ENCODE measurements around the gene AP5S1. TPM values are rescaled to one million over a fixed set of nuclear protein-coding genes. Genes with fewer than 3 reads are reported as not detected.

AP5S1 gene
- polyA plus RNA-seq, 2 donors, result 4.6 to 7.9 TPM

DNA sequence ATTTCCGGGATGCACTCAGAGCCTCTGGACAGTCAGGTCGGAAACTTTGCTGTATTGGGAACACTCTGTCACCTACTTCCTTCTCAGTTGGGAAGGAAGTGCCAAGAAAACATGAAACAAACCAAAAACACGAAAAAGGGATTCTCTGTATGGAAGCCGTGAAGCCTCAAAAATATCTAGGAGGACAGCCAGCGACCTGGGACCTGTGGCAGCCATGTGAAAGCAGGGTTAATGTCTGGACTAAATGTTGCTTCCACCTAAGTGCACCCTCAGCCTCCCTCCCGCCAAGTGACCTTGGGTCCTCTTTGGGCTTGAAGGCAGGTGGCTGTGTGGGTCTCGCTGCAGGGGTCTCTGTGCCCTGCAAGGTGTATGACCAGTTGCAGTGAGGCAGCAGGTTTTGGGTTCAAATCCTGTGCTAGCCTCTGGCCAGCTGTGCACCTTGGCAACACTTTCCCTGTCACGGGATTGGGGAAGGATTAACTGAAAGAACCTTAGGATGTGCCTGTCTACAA, 27.1 kb downstream of the AP5S1 start:
- H3K9me3 ChIP-seq (ENCODE audit: control insufficient read depth in 2 of 2, insufficient read depth in 1 of 2, low read depth in 1 of 2, low read length in 1 of 2), result no peaks in the 10 kb centered on the region
- H3K36me3 ChIP-seq (ENCODE audit: control insufficient read depth in 2 of 2, insufficient read depth in 2 of 2, low read length in 1 of 2), result peaks cover 0 to 4% of the 10 kb centered on the region in 2 donors
- no peaks in the 10 kb centered on the region for H3K27me3 ChIP-seq (ENCODE audit: control insufficient read depth in 1 of 2, insufficient read depth in 2 of 2, low read length in 2 of 2)
- H3K4me1 ChIP-seq (ENCODE audit: control insufficient read depth in 2 of 2, insufficient read depth in 2 of 2, low read length in 1 of 2), result peaks cover 5 to 16% of the 10 kb centered on the region in 2 donors
- H3K27ac ChIP-seq (ENCODE audit: low read depth in 2 of 2, low read length in 1 of 2), result peak overlapping the region; percentile 88 to 91
- H3K4me3 ChIP-seq (ENCODE audit: low read depth in 1 of 2, low read length in 2 of 2), result peak overlapping the region; percentile 76 to 96
- 20 to 21% methylated on average over 8 of the region's 8 CpGs for WGBS, 2 donors

DNA sequence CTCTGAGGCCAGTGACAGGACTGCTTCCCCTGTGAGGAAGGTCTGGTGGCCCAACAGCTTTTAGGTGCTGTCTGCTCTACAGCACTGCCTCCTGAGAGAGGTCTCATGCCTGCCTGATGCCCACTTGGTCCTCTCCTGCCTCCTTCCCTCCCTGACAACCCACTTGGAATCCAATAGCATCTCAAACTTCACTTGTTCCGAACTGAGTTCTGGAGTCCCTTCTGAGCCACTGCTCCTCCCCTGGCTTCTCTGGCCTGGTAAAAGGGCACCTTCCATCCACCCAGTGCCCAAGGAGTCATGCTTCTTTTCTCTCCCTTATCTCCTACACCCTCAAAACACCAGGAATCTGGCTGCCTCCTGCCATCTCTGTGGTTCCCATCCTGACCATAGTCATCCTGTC, 28.2 kb downstream of the AP5S1 start:
- Histone ChIP-seq H3K4me1 (ENCODE audit: control insufficient read depth in 2 of 2, insufficient read depth in 2 of 2, low read length in 1 of 2) (peaks cover 5 to 16% of the 10 kb centered on the region in 2 donors), H3K27me3 (ENCODE audit: control insufficient read depth in 1 of 2, insufficient read depth in 2 of 2, low read length in 2 of 2) (no peaks in the 10 kb centered on the region), H3K27ac (ENCODE audit: low read depth in 2 of 2, low read length in 1 of 2) (no peak overlapping the region), H3K36me3 (ENCODE audit: control insufficient read depth in 2 of 2, insufficient read depth in 2 of 2, low read length in 1 of 2) (peaks cover 0 to 4% of the 10 kb centered on the region in 2 donors), H3K4me3 (ENCODE audit: low read depth in 1 of 2, low read length in 2 of 2) (no peak overlapping the region), H3K9me3 (ENCODE audit: control insufficient read depth in 2 of 2, insufficient read depth in 1 of 2, low read depth in 1 of 2, low read length in 1 of 2) (no peaks in the 10 kb centered on the region)
- WGBS, 2 donors, result 85 to 100% methylated on average over 1 of the region's 1 CpG

DNA sequence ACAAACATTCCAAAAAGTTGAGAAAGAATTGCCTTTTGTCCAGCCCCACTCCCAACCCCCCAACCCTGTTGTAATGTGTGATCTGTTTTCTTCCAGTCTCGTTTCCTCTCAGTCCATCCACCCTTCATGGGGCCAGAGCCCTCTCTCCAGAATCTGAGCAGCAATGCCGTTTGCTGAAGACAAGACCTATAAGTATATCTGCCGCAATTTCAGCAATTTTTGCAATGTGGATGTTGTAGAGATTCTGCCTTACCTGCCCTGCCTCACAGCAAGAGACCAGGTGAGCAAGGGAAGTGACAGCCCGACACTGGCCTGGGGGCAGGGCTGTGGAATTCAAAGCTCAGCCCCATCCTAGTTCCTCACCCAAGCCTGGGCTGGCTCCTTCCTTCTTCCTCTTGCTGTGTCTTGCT, 34.1 kb downstream of the AP5S1 start:
- no peaks in the 10 kb centered on the region for H3K9me3 ChIP-seq (ENCODE audit: control insufficient read depth in 2 of 2, insufficient read depth in 1 of 2, low read depth in 1 of 2, low read length in 1 of 2)
- peaks cover 0 to 4% of the 10 kb centered on the region in 2 donors for H3K4me1 ChIP-seq (ENCODE audit: control insufficient read depth in 2 of 2, insufficient read depth in 2 of 2, low read length in 1 of 2)
- WGBS, 2 donors, result 60 to 68% methylated on average over 4 of the region's 4 CpGs
- peak overlapping the region in 1 of 2 donors; percentile 21 for H3K27ac ChIP-seq (ENCODE audit: low read depth in 2 of 2, low read length in 1 of 2)
- H3K27me3 ChIP-seq (ENCODE audit: control insufficient read depth in 1 of 2, insufficient read depth in 2 of 2, low read length in 2 of 2), result no peaks in the 10 kb centered on the region
- peaks cover 11 to 14% of the 10 kb centered on the region in 2 donors for H3K36me3 ChIP-seq (ENCODE audit: control insufficient read depth in 2 of 2, insufficient read depth in 2 of 2, low read length in 1 of 2)
- no peak overlapping the region for H3K4me3 ChIP-seq (ENCODE audit: low read depth in 1 of 2, low read length in 2 of 2)

DNA sequence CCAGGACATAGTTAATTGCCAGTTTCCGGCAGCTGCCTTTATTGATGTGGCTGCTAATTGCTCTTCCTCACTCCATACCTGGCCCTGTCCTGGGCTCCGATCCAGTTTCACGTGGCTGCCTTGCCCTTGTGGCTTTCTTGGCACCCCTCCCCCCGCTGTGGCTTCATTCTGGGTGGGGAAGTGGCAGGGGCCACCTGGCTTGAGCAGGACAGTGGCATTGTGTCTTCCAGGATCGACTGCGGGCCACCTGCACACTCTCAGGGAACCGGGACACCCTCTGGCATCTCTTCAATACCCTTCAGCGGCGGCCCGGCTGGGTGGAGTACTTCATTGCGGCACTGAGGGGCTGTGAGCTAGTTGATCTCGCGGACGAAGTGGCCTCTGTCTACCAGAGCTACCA, 37.1 kb downstream of the AP5S1 start:
- 75 to 81% methylated on average over 14 of the region's 14 CpGs for WGBS, 2 donors
- H3K36me3 ChIP-seq (ENCODE audit: control insufficient read depth in 2 of 2, insufficient read depth in 2 of 2, low read length in 1 of 2), result peaks cover 17 to 28% of the 10 kb centered on the region in 2 donors
- H3K27me3 ChIP-seq (ENCODE audit: control insufficient read depth in 1 of 2, insufficient read depth in 2 of 2, low read length in 2 of 2), result no peaks in the 10 kb centered on the region
- no peak overlapping the region for H3K27ac ChIP-seq (ENCODE audit: low read depth in 2 of 2, low read length in 1 of 2)
- no peak overlapping the region for H3K4me3 ChIP-seq (ENCODE audit: low read depth in 1 of 2, low read length in 2 of 2)
- no peaks in the 10 kb centered on the region for H3K9me3 ChIP-seq (ENCODE audit: control insufficient read depth in 2 of 2, insufficient read depth in 1 of 2, low read depth in 1 of 2, low read length in 1 of 2)
- peaks cover 0 to 4% of the 10 kb centered on the region in 2 donors for H3K4me1 ChIP-seq (ENCODE audit: control insufficient read depth in 2 of 2, insufficient read depth in 2 of 2, low read length in 1 of 2)

DNA sequence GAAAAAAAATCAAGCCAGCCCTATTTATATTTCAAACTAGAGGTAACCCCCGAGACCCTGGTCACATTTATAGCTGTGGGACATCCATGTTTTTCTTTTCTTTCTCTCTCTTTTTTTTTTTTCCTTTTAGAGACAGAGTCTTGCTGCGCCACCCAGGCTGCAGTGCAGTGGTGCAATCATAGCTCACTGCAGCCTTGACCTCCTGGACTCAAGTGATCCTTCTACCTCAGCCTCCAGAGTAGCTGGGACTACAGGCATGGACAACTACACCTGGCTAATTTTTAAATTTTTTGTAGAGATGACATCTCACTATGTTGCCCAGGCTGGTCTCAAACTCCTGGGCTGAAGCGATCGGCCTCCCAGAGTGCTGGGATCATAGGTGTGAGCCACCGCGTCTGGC, 38.3 kb downstream of the AP5S1 start:
- 94 to 98% methylated on average over 6 of the region's 6 CpGs for WGBS, 2 donors
- H3K36me3 ChIP-seq (ENCODE audit: control insufficient read depth in 2 of 2, insufficient read depth in 2 of 2, low read length in 1 of 2), result peaks cover 27 to 40% of the 10 kb centered on the region in 2 donors

DNA sequence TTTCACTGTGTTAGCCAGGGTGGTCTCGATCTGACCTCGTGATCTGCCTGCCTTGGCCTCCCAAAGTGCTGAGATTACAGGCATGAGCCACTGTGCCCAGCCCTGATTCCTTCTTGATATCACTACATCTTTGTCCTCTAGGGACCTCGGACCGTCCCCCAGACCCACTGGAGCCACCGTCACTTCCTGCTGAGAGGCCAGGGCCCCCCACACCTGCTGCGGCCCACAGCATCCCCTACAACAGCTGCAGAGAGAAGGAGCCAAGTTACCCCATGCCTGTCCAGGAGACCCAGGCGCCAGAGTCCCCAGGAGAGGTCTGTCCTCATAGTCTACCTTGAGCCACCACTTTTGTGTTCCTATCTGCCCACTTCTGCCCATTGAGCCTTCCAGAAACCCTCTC, 40.8 kb downstream of the AP5S1 start:
- H3K27ac ChIP-seq (ENCODE audit: low read depth in 2 of 2, low read length in 1 of 2), result no peak overlapping the region
- WGBS, 2 donors, result 96 to 97% methylated on average over 7 of the region's 7 CpGs
- H3K36me3 ChIP-seq (ENCODE audit: control insufficient read depth in 2 of 2, insufficient read depth in 2 of 2, low read length in 1 of 2), result peaks cover 40 to 58% of the 10 kb centered on the region in 2 donors
- no peaks in the 10 kb centered on the region for H3K4me1 ChIP-seq (ENCODE audit: control insufficient read depth in 2 of 2, insufficient read depth in 2 of 2, low read length in 1 of 2)
- H3K27me3 ChIP-seq (ENCODE audit: control insufficient read depth in 1 of 2, insufficient read depth in 2 of 2, low read length in 2 of 2), result no peaks in the 10 kb centered on the region
- H3K4me3 ChIP-seq (ENCODE audit: low read depth in 1 of 2, low read length in 2 of 2), result no peak overlapping the region
- H3K9me3 ChIP-seq (ENCODE audit: control insufficient read depth in 2 of 2, insufficient read depth in 1 of 2, low read depth in 1 of 2, low read length in 1 of 2), result no peaks in the 10 kb centered on the region

More for the DNA sequence above, 38.3 kb downstream of the AP5S1 start:
- H3K27ac ChIP-seq (ENCODE audit: low read depth in 2 of 2, low read length in 1 of 2), result no peak overlapping the region
- H3K27me3 ChIP-seq (ENCODE audit: control insufficient read depth in 1 of 2, insufficient read depth in 2 of 2, low read length in 2 of 2), result no peaks in the 10 kb centered on the region
- no peaks in the 10 kb centered on the region for H3K9me3 ChIP-seq (ENCODE audit: control insufficient read depth in 2 of 2, insufficient read depth in 1 of 2, low read depth in 1 of 2, low read length in 1 of 2)
- H3K4me1 ChIP-seq (ENCODE audit: control insufficient read depth in 2 of 2, insufficient read depth in 2 of 2, low read length in 1 of 2), result peaks cover 0 to 4% of the 10 kb centered on the region in 2 donors
- H3K4me3 ChIP-seq (ENCODE audit: low read depth in 1 of 2, low read length in 2 of 2), result no peak overlapping the region

DNA sequence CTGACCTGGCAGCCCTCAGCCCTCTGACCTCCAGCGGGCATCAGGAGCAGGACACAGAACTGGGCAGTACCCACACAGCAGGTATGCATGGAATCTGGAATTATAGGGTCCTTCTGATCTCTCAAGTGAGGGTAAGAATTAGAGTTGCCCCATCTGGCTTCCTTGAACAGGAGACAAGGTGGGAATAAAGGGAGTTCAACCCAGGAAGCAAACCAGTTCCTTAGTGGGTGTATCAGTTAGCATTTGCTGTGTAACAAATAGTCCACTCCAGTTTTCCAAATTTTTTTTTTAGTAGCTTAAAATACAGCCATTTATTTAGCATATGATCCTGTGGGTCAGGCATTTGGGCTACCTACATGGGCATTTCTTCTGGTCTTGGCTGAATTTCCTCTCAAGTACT, 42.0 kb downstream of the AP5S1 start:
- Histone ChIP-seq H3K4me1 (ENCODE audit: control insufficient read depth in 2 of 2, insufficient read depth in 2 of 2, low read length in 1 of 2) (no peaks in the 10 kb centered on the region), H3K36me3 (ENCODE audit: control insufficient read depth in 2 of 2, insufficient read depth in 2 of 2, low read length in 1 of 2) (peaks cover 38 to 64% of the 10 kb centered on the region in 2 donors), H3K27me3 (ENCODE audit: control insufficient read depth in 1 of 2, insufficient read depth in 2 of 2, low read length in 2 of 2) (no peaks in the 10 kb centered on the region), H3K9me3 (ENCODE audit: control insufficient read depth in 2 of 2, insufficient read depth in 1 of 2, low read depth in 1 of 2, low read length in 1 of 2) (no peaks in the 10 kb centered on the region), H3K27ac (ENCODE audit: low read depth in 2 of 2, low read length in 1 of 2) (no peak overlapping the region), H3K4me3 (ENCODE audit: low read depth in 1 of 2, low read length in 2 of 2) (no peak overlapping the region)
- 97 to 100% methylated on average over 1 of the region's 1 CpG for WGBS, 2 donors

DNA sequence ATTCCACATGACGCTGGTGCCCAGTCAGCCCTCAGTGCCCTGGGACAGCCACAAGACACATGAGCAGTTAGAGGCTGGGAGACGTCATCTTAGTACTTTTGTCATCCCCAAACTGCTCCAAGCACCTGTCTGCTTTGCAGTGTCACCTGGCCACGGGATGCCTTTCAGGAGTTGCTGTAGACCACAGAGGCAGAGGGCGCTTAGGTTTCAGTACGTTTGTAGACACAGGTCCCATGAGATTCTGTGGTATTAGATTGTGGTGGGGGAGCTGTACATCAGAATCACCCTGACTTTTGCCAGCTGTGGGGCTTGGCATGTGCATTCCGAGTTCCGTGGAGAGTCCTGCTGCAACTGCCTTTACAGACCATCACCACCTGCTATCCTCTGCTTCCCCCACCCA, 43.0 kb downstream of the AP5S1 start:
- H3K36me3 ChIP-seq (ENCODE audit: control insufficient read depth in 2 of 2, insufficient read depth in 2 of 2, low read length in 1 of 2), result peaks cover 34 to 60% of the 10 kb centered on the region in 2 donors
- no peak overlapping the region for H3K4me3 ChIP-seq (ENCODE audit: low read depth in 1 of 2, low read length in 2 of 2)
- WGBS, 2 donors, result 87% methylated on average over 7 of the region's 7 CpGs
- no peaks in the 10 kb centered on the region for H3K9me3 ChIP-seq (ENCODE audit: control insufficient read depth in 2 of 2, insufficient read depth in 1 of 2, low read depth in 1 of 2, low read length in 1 of 2)
- H3K27me3 ChIP-seq (ENCODE audit: control insufficient read depth in 1 of 2, insufficient read depth in 2 of 2, low read length in 2 of 2), result no peaks in the 10 kb centered on the region
- H3K4me1 ChIP-seq (ENCODE audit: control insufficient read depth in 2 of 2, insufficient read depth in 2 of 2, low read length in 1 of 2), result no peaks in the 10 kb centered on the region
- H3K27ac ChIP-seq (ENCODE audit: low read depth in 2 of 2, low read length in 1 of 2), result no peak overlapping the region

DNA sequence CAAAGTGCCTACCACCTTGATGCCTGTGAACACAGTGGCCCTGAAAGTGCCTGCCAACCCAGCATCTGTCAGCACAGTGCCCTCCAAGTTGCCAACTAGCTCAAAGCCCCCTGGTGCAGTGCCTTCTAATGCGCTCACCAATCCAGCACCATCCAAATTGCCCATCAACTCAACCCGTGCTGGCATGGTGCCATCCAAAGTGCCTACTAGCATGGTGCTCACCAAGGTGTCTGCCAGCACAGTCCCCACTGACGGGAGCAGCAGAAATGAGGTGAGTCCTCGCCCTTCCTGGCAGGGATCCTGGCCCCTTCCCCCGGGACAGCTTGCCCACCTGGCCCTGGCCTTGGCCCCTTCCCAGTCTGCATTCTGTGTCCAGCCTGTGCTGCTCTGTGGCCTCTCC, 44.2 kb downstream of the AP5S1 start:
- Histone ChIP-seq H3K4me3 (ENCODE audit: low read depth in 1 of 2, low read length in 2 of 2) (no peak overlapping the region), H3K4me1 (ENCODE audit: control insufficient read depth in 2 of 2, insufficient read depth in 2 of 2, low read length in 1 of 2) (no peaks in the 10 kb centered on the region), H3K27me3 (ENCODE audit: control insufficient read depth in 1 of 2, insufficient read depth in 2 of 2, low read length in 2 of 2) (no peaks in the 10 kb centered on the region), H3K27ac (ENCODE audit: low read depth in 2 of 2, low read length in 1 of 2) (no peak overlapping the region), H3K9me3 (ENCODE audit: control insufficient read depth in 2 of 2, insufficient read depth in 1 of 2, low read depth in 1 of 2, low read length in 1 of 2) (no peaks in the 10 kb centered on the region), H3K36me3 (ENCODE audit: control insufficient read depth in 2 of 2, insufficient read depth in 2 of 2, low read length in 1 of 2) (peaks cover 34 to 59% of the 10 kb centered on the region in 2 donors)
- WGBS, 2 donors, result 78 to 91% methylated on average over 5 of the region's 5 CpGs

DNA sequence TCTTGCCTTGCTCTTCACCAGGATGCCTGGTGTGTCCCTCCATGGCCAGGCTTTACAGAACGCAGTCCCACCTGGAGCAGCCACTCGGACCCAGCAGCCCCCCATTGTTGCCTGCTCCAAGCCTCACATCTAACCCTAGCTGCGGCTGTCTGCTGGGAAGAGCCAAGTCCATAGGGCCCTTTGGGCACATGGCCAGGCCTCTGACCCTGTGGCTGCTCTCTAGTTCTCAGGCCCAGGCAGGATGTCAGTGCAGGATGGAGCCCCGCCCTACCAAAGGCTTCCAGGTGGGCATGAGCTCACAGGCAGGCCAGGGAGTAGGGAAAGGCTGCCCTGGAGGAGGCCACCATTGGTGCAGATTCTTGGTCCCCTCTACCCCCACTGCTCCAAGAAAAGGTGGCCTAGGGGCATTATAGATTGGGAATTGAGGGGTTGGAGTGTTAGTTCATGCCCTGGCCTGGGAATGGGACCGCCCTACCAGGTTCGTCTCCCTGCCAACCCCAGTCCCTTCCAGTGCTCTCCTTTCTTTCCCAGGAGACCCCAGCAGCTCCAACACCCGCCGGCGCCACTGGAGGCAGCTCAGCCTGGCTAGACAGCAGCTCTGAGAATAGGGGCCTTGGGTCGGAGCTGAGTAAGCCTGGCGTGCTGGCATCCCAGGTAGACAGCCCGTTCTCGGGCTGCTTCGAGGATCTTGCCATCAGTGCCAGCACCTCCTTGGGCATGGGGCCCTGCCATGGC, 45.0 kb downstream of the AP5S1 start:
- Histone ChIP-seq H3K36me3 (ENCODE audit: control insufficient read depth in 2 of 2, insufficient read depth in 2 of 2, low read length in 1 of 2) (peaks cover 34 to 62% of the 10 kb centered on the region in 2 donors), H3K9me3 (ENCODE audit: control insufficient read depth in 2 of 2, insufficient read depth in 1 of 2, low read depth in 1 of 2, low read length in 1 of 2) (no peaks in the 10 kb centered on the region), H3K27ac (ENCODE audit: low read depth in 2 of 2, low read length in 1 of 2) (no peak overlapping the region), H3K4me1 (ENCODE audit: control insufficient read depth in 2 of 2, insufficient read depth in 2 of 2, low read length in 1 of 2) (peaks cover 0 to 4% of the 10 kb centered on the region in 2 donors), H3K27me3 (ENCODE audit: control insufficient read depth in 1 of 2, insufficient read depth in 2 of 2, low read length in 2 of 2) (no peaks in the 10 kb centered on the region), H3K4me3 (ENCODE audit: low read depth in 1 of 2, low read length in 2 of 2) (no peak overlapping the region)
- WGBS, 2 donors, result 86 to 88% methylated on average over 14 of the region's 14 CpGs

Measured in esophagus (tissue), 2 donors.